Measurements from ENCODE around the gene ADAMTS8.
A peak's percentile ranks its signal among the peaks of the same experiment; 100 is the strongest.

Gene ADAMTS8

DNA sequence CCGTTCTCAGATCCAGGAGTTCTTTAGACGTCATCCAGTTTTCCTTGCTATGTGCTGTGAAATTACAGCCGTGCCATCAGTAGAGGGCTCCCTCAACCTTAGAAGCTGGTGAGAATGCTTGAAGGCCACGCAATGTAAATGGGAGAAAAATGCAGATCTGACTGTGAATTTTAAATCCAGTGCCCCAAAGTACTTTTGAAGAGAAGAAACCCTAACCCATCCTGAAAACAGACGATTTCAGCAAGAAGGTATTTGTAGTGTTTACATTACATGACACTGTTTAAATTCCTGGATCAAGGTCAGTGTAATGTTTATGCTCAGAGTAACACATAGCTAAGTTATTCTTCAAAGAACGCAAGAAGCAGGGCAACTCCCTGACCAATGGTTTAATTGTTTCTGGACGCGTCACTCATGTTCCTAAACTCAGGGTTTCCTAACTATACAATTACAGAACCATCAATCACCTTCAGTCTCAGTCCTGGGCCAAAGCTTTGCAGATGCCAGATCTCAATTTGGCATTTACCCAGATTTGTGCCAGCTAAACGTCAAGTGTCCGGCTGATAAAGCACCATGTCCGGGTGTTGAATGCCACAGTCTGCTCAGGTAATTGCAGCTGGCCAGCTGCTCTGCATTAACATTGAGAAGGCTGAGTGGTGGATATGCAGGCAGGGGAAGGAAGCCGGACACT is 38.2 kb downstream of the ADAMTS8 start:
- no peak for DNase-seq

DNA sequence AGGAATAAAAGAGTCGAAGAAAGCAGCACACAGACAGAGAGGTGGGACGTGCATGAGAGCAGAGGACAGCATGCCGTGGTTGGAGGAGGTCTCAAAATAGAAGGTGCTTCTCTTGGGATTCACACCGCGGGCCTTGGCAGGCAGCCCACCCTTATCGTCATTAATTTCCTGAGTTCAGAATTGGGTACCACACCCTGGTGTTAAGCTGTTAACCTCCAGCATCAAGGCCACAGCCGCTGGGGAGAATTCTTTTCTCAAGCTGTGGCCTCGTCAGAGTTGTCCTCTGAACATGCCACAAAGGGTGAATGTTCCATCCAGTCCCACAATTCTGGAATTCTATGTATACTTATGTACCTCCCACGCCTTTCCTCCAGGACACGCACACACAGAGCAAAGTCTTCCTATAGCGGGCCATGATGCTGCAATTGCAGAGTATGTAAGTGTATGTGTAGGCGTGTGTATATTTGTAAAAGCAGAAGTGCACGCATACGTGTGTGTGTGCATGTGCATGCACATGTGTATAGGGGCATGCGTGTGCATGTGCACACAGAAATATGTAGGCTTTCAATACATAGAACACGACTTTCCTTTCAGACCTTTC is 39.0 kb downstream of the ADAMTS8 start:
- DNase-seq: no peak

DNA sequence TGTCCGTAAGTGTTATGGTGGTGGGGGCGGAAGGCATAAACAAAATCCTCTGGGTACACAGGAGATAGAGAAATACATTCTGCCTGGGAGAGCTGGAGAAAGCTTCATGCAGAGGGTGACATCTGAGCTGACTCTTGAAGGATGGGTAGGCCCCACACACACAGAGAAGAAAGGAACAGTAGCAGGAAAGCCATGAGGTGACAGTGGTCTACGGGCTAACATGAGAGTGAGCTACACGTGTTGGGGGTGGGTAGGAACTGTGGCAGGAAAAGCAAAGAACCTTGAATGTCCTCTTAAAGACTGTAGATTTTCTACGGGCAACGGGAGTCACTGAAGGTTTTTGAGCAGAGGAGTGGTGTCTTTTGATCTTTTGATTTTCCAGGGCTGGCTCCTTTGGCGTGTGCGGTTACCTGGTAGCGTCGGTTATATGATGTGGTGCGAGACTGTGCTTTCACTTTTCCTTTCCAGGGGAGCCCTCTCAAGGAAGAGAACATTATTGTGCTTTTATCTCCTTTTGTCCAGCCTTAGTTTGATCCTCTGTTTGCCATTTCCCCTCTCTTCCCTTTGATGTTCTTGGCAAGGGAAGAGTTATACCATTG is 39.7 kb downstream of the ADAMTS8 start:
- no peak for DNase-seq

GRCh38 chr11:130386056-130386455 is 42.4 kb downstream of the ADAMTS8 start:
- no peak for DNase-seq

- peak; percentile 29 for DNase-seq
These were observed 44.8 kb downstream of the ADAMTS8 start for GRCh38 chr11:130383344-130384211.

- DNase-seq: no peak
These were observed 47.1 kb downstream of the ADAMTS8 start for GRCh38 chr11:130381317-130381716.

DNA sequence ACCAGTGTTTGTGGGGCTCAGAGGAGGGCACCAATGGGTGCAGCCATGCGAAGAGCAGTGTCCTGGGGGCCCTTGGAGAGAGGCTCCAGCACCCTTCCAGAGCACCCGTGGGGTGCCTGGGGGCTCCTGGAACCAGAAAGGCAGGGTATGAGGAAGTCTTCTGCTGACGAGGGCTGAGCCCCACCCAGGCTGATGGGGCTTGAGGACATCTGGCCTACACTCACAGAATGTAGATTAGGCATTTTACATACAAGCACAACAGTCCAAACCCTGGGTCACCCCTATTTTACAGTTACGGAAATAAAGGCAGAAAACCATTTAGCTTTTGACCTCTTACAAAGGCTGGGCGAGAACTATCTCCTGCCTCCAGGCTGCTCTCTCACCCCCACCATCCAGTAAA is 47.6 kb downstream of the ADAMTS8 start:
- DNase-seq: no peak

- no peak for DNase-seq
These were observed 49.1 kb downstream of the ADAMTS8 start for GRCh38 chr11:130379276-130379675.

- no peak for DNase-seq
These were observed 57.4 kb downstream of the ADAMTS8 start for GRCh38 chr11:130370845-130371590.

DNA sequence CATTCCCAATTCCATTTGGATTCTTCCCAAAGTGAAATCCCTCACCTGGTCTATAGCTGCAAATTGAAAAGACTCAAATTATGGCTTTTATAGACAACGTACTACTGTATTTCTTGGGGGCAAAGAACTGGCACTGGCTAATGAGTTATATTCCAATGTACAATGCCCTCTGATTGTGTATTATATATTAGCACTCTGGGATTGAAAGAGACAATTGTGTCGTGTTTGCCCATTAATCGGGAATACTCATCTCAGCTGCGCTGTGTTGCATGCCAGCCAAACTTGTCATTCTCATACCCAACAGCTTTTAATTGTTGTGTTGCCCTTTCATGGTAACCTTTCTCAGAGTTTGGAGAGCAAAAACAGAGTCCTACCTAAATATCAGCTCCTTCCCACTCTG is 58.7 kb downstream of the ADAMTS8 start:
- DNase-seq: no peak

DNA sequence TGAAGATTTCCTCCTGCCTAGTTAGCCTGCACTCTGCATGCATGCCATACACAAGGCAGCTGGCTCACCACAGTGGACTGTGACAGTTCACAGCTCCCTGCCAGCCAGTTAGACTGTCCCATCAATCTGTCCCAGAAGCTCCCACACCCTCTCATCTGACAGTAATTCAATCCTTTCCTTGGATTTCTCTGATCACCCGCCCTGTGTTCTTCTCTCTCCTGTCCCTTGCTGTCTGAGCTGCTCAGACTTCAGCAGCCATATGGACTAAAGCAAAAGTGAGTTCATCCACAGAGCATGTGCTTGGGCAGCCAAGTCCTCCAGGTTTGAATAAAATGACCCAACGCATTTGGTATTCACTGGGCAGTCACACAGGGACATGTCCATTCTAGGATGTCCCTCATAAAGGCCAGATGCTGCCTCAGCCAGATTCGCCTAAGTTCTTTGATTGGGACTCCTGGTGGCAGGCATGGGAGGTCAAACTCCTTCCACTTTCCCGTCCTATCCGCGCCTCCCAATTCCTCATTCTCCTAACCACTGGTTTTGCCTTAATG is 59.2 kb downstream of the ADAMTS8 start:
- DNase-seq: no peak

DNA sequence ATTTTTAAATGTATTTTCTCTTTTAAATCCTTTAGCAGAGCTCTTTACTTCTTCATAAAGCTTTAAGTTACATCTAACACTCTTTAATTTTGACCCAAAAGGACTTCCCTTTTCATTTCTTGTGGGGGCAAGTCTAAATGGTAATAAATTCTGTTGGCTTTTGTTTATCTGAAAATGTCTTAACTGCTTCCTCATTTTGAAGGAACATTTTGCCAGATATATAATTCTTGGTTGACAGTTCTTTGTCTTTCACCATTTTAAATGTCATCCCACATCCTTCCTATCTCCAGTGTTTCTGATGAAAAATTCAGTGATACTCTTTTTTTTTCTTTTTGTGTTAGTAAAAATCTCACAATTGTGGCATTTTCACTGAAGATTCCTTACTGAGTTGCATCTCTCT is 69.0 kb downstream of the ADAMTS8 start:
- DNase-seq: peak; percentile 93

DNA sequence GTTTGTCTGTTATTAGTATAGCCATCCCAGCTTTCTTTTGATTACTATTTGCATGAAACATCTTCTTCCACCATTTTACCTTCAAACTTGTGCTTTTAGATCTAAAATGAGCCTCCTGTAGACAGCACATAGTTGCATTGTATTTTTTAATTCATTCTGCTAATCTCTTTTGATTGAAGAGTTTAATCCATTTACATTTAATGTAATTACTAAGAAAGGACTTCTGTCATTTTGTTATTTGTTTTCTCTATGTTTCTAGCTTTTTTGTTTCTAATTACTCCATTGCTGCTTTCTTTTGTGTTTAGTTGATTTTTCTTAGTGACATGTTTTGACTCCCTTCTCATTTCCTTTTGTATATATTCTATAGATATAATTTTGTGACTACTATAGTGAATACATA is 70.0 kb downstream of the ADAMTS8 start:
- no peak for DNase-seq

Data from KG1 (cell line).